ENCODE measurements around the gene GAS7. TPM values are rescaled to one million over a fixed set of nuclear protein-coding genes. Genes with fewer than 3 reads are reported as not detected.
A peak's percentile ranks its signal among the peaks of the same experiment; 100 is the strongest.

The GAS7 gene
- total and polyA plus RNA-seq, 2 experiments from 2014 or later = 1.9 to 10.7 TPM

DNA sequence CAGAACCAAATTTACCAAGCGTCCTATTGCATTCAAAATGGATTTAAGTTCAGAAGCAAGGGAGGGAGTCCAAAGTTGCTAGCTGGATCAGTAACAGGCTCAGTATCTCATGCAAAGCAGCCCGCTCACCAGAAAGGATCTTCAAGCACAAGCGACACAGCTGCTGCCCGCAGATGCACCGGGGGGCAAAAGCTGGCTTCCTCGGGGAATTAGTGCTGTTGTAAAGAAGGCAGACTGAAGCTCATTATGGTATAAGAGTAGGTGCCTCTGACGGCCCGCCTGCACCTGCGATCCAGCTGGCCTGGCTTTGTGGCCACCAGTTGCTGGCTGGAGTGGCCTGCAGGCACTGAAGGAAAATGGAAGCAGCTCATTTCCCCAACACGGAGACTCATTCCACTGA, 165.0 kb downstream of the GAS7 start:
- no peaks in the 10 kb centered on the region for H3K9me2 ChIP-seq (ENCODE audit: insufficient read depth)
- H3K27me3 Mint-ChIP-seq (ENCODE audit: insufficient read depth, low read depth, poor library complexity) = peaks cover 2% of the 10 kb centered on the region
- no peaks in the 10 kb centered on the region for H3K79me2 ChIP-seq (replicated peaks; ENCODE audit: insufficient read depth)
- no peaks in the 10 kb centered on the region for H3K36me3 ChIP-seq (ENCODE audit: insufficient read depth)
- H3F3A ChIP-seq (replicated peaks; ENCODE audit: low read depth) = no peaks in the 10 kb centered on the region
- no peaks in the 10 kb centered on the region for H3K9me3 Mint-ChIP-seq
- no peaks in the 10 kb centered on the region for H3K27me3 ChIP-seq (ENCODE audit: insufficient read depth)
- peak overlapping the region; percentile 59; the same call in 1 of the 2 replicates for H3K27ac ChIP-seq (ENCODE audit: low read depth)
- H4K20me1 ChIP-seq (replicated peaks; ENCODE audit: insufficient read depth) = no peaks in the 10 kb centered on the region
- H3K27ac Mint-ChIP-seq = no peak overlapping the region
- no peak overlapping the region for H3K4me2 ChIP-seq
- no peak overlapping the region for H2AFZ ChIP-seq
- ATAC-seq = no peak
- no peak for DNase-seq (ENCODE audit: low spot score)
- H3K4me3 Mint-ChIP-seq = no peak overlapping the region
- TF ChIP-seq, protein P1, sequence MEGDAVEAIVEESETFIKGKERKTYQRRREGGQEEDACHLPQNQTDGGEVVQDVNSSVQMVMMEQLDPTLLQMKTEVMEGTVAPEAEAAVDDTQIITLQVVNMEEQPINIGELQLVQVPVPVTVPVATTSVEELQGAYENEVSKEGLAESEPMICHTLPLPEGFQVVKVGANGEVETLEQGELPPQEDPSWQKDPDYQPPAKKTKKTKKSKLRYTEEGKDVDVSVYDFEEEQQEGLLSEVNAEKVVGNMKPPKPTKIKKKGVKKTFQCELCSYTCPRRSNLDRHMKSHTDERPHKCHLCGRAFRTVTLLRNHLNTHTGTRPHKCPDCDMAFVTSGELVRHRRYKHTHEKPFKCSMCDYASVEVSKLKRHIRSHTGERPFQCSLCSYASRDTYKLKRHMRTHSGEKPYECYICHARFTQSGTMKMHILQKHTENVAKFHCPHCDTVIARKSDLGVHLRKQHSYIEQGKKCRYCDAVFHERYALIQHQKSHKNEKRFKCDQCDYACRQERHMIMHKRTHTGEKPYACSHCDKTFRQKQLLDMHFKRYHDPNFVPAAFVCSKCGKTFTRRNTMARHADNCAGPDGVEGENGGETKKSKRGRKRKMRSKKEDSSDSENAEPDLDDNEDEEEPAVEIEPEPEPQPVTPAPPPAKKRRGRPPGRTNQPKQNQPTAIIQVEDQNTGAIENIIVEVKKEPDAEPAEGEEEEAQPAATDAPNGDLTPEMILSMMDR (conservative IDR thresholded peaks at IDR 0.05; ENCODE audit: low read depth in 2 of 2) = no peak
- no peak for TF ChIP-seq CREB1 (CRISPR knock-in tag; IDR thresholded peaks at IDR 0.05; ENCODE audit: low read depth)
- TF ChIP-seq, protein P2, sequence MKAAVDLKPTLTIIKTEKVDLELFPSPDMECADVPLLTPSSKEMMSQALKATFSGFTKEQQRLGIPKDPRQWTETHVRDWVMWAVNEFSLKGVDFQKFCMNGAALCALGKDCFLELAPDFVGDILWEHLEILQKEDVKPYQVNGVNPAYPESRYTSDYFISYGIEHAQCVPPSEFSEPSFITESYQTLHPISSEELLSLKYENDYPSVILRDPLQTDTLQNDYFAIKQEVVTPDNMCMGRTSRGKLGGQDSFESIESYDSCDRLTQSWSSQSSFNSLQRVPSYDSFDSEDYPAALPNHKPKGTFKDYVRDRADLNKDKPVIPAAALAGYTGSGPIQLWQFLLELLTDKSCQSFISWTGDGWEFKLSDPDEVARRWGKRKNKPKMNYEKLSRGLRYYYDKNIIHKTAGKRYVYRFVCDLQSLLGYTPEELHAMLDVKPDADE (IDR thresholded peaks at IDR 0.05) = no peak
- no peak for TF ChIP-seq JUNB (IDR thresholded peaks at IDR 0.05; ENCODE audit: unreplicated experiment)
- TF ChIP-seq, protein P3, sequence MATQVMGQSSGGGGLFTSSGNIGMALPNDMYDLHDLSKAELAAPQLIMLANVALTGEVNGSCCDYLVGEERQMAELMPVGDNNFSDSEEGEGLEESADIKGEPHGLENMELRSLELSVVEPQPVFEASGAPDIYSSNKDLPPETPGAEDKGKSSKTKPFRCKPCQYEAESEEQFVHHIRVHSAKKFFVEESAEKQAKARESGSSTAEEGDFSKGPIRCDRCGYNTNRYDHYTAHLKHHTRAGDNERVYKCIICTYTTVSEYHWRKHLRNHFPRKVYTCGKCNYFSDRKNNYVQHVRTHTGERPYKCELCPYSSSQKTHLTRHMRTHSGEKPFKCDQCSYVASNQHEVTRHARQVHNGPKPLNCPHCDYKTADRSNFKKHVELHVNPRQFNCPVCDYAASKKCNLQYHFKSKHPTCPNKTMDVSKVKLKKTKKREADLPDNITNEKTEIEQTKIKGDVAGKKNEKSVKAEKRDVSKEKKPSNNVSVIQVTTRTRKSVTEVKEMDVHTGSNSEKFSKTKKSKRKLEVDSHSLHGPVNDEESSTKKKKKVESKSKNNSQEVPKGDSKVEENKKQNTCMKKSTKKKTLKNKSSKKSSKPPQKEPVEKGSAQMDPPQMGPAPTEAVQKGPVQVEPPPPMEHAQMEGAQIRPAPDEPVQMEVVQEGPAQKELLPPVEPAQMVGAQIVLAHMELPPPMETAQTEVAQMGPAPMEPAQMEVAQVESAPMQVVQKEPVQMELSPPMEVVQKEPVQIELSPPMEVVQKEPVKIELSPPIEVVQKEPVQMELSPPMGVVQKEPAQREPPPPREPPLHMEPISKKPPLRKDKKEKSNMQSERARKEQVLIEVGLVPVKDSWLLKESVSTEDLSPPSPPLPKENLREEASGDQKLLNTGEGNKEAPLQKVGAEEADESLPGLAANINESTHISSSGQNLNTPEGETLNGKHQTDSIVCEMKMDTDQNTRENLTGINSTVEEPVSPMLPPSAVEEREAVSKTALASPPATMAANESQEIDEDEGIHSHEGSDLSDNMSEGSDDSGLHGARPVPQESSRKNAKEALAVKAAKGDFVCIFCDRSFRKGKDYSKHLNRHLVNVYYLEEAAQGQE (IDR thresholded peaks at IDR 0.05; ENCODE audit: unreplicated experiment) = no peak
- TF ChIP-seq ZNF114 (CRISPR knock-in tag; IDR thresholded peaks at IDR 0.05) = no peak
- TF ChIP-seq STAT1 (IDR thresholded peaks at IDR 0.05; ENCODE audit: unreplicated experiment) = no peak
- TF ChIP-seq ZNF331 (CRISPR knock-in tag; IDR thresholded peaks at IDR 0.05; ENCODE audit: low read depth) = no peak
- no peak for TF ChIP-seq EZH2phosphoT487 (IDR thresholded peaks at IDR 0.05; ENCODE audit: unreplicated experiment)
- no peak for TF ChIP-seq EZH2 (IDR thresholded peaks at IDR 0.05; ENCODE audit: low read depth, unreplicated experiment)
- TF ChIP-seq, protein P4, sequence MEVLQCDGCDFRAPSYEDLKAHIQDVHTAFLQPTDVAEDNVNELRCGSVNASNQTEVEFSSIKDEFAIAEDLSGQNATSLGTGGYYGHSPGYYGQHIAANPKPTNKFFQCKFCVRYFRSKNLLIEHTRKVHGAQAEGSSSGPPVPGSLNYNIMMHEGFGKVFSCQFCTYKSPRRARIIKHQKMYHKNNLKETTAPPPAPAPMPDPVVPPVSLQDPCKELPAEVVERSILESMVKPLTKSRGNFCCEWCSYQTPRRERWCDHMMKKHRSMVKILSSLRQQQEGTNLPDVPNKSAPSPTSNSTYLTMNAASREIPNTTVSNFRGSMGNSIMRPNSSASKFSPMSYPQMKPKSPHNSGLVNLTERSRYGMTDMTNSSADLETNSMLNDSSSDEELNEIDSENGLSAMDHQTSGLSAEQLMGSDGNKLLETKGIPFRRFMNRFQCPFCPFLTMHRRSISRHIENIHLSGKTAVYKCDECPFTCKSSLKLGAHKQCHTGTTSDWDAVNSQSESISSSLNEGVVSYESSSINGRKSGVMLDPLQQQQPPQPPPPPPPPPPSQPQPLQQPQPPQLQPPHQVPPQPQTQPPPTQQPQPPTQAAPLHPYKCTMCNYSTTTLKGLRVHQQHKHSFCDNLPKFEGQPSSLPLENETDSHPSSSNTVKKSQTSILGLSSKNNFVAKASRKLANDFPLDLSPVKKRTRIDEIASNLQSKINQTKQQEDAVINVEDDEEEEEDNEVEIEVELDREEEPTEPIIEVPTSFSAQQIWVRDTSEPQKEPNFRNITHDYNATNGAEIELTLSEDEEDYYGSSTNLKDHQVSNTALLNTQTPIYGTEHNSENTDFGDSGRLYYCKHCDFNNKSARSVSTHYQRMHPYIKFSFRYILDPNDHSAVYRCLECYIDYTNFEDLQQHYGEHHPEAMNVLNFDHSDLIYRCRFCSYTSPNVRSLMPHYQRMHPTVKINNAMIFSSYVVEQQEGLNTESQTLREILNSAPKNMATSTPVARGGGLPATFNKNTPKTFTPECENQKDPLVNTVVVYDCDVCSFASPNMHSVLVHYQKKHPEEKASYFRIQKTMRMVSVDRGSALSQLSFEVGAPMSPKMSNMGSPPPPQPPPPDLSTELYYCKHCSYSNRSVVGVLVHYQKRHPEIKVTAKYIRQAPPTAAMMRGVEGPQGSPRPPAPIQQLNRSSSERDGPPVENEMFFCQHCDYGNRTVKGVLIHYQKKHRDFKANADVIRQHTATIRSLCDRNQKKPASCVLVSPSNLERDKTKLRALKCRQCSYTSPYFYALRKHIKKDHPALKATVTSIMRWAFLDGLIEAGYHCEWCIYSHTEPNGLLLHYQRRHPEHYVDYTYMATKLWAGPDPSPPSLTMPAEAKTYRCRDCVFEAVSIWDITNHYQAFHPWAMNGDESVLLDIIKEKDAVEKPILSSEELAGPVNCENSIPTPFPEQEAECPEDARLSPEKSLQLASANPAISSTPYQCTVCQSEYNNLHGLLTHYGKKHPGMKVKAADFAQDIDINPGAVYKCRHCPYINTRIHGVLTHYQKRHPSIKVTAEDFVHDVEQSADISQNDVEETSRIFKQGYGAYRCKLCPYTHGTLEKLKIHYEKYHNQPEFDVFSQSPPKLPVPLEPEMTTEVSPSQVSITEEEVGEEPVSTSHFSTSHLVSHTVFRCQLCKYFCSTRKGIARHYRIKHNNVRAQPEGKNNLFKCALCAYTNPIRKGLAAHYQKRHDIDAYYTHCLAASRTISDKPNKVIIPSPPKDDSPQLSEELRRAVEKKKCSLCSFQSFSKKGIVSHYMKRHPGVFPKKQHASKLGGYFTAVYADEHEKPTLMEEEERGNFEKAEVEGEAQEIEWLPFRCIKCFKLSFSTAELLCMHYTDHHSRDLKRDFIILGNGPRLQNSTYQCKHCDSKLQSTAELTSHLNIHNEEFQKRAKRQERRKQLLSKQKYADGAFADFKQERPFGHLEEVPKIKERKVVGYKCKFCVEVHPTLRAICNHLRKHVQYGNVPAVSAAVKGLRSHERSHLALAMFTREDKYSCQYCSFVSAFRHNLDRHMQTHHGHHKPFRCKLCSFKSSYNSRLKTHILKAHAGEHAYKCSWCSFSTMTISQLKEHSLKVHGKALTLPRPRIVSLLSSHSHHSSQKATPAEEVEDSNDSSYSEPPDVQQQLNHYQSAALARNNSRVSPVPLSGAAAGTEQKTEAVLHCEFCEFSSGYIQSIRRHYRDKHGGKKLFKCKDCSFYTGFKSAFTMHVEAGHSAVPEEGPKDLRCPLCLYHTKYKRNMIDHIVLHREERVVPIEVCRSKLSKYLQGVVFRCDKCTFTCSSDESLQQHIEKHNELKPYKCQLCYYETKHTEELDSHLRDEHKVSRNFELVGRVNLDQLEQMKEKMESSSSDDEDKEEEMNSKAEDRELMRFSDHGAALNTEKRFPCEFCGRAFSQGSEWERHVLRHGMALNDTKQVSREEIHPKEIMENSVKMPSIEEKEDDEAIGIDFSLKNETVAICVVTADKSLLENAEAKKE (CRISPR knock-in tag; IDR thresholded peaks at IDR 0.05) = no peak
- TF ChIP-seq NANOG (IDR thresholded peaks at IDR 0.05; ENCODE audit: borderline replicate concordance) = no peak
- no peak for TF ChIP-seq POLR2AphosphoS5 (IDR thresholded peaks at IDR 0.05; ENCODE audit: low read depth)
- H3K4me3 ChIP-seq = no peak overlapping the region
- H3K4me1 ChIP-seq (ENCODE audit: insufficient read depth) = peaks cover 5% of the 10 kb centered on the region
- H3K36me3 Mint-ChIP-seq (ENCODE audit: low read depth) = no peaks in the 10 kb centered on the region
- peaks cover 21% of the 10 kb centered on the region for H3K4me1 Mint-ChIP-seq
